ENCODE measurements around the gene PRRT3.

- no peak for TF ChIP-seq CTCF (IDR thresholded peaks at IDR 0.05)
- TF ChIP-seq POLR2A (IDR thresholded peaks at IDR 0.05) = no peak
- TF ChIP-seq EP300 (IDR thresholded peaks at IDR 0.05) = no peak
These were observed 52.9 kb downstream of the PRRT3 start for GRCh38 chr3:9899289-9899791.
